GM08714 (cell line): ENCODE data around the gene TTC38.

Experiments
- H3K4me3 ChIP-seq: fragments of 200-500 bp; sonication (Bioruptor generic); 2 replicates; pipeline ENCODE4 v1.5.1; 2014; ENCODE audit warnings: mild to moderate bottlenecking, low read length, inconsistent platforms
- ZNF274 ChIP-seq: IDR thresholded peaks from 2 replicates; pipeline ENCODE4 v1.6.1; 2012; ENCODE audit warnings: mild to moderate bottlenecking, low read depth, low read length

Gene TTC38

GRCh38 chr22:46267431-46268279 lies at the start of gene TTC38:
Gene TTC38 (plus strand): TSS chr22:46268008. CDS start chr22:46268040, 32 bp downstream.
- no peak for TF ChIP-seq ZNF274
- H3K4me3 ChIP-seq = peak within 1 kb of the TSS; percentile 63

- no peak for TF ChIP-seq ZNF274
- no peak overlapping the region for H3K4me3 ChIP-seq
Observed at GRCh38 chr22:46219636-46220035, 48.2 kb upstream of the TTC38 start.

GRCh38 chr22:46220921-46221320 lies 46.9 kb upstream of the TTC38 start:
- no peak overlapping the region for H3K4me3 ChIP-seq
- no peak for TF ChIP-seq ZNF274

GRCh38 chr22:46224044-46224897 lies 43.5 kb upstream of the TTC38 start:
- no peak for TF ChIP-seq ZNF274
- H3K4me3 ChIP-seq = no peak overlapping the region

GRCh38 chr22:46224898-46225290 lies 42.9 kb upstream of the TTC38 start:
- TF ChIP-seq ZNF274 = no peak
- H3K4me3 ChIP-seq = no peak overlapping the region

- H3K4me3 ChIP-seq = no peak overlapping the region
- no peak for TF ChIP-seq ZNF274
Observed at GRCh38 chr22:46225631-46226030, 42.2 kb upstream of the TTC38 start.

- H3K4me3 ChIP-seq = no peak overlapping the region
- no peak for TF ChIP-seq ZNF274
Observed at GRCh38 chr22:46226577-46226976, 41.2 kb upstream of the TTC38 start.

- TF ChIP-seq ZNF274 = no peak
Observed at GRCh38 chr22:46229701-46230100, 38.1 kb upstream of the TTC38 start.

GRCh38 chr22:46230262-46230901 lies 37.4 kb upstream of the TTC38 start:
- no peak for TF ChIP-seq ZNF274

More at GRCh38 chr22:46229701-46230100, 38.1 kb upstream of the TTC38 start:
- no peak overlapping the region for H3K4me3 ChIP-seq

GRCh38 chr22:46233231-46233630 lies 34.6 kb upstream of the TTC38 start:
- TF ChIP-seq ZNF274 = no peak
- no peak overlapping the region for H3K4me3 ChIP-seq

More at GRCh38 chr22:46230262-46230901, 37.4 kb upstream of the TTC38 start:
- H3K4me3 ChIP-seq = no peak overlapping the region

GRCh38 chr22:46234969-46235368 lies 32.8 kb upstream of the TTC38 start:
- no peak for TF ChIP-seq ZNF274
- no peak overlapping the region for H3K4me3 ChIP-seq

- no peak overlapping the region for H3K4me3 ChIP-seq
Observed at GRCh38 chr22:46237453-46238124, 30.2 kb upstream of the TTC38 start.

GRCh38 chr22:46238541-46238940 lies 29.3 kb upstream of the TTC38 start:
- TF ChIP-seq ZNF274 = no peak
- no peak overlapping the region for H3K4me3 ChIP-seq

More at GRCh38 chr22:46237453-46238124, 30.2 kb upstream of the TTC38 start:
- TF ChIP-seq ZNF274 = no peak
